Breast epithelium (tissue), 4 donors: Measurements from ENCODE around the gene C12orf57. TPM values are rescaled to one million over a fixed set of nuclear protein-coding genes. Genes with fewer than 3 reads are reported as not detected.
A peak's percentile ranks its signal among the peaks of the same experiment; 100 is the strongest.

ENCODE experiments used
- DNase-seq, 2 donors: peaks; one replicate each; pipeline ENCODE4 v3.0.0-alpha.2; 2019; ENCODE audit warnings: low spot score in 2 of 2
- H3K27ac ChIP-seq, 2 donors: fragments of 200-600 bp; sonication (generic) in 1 of 2; one replicate each; pipeline ENCODE4 v1.5.1; 2016 to 2019; ENCODE audit warnings: mild to moderate bottlenecking in 1 of 2
- H3K27me3 ChIP-seq, 2 donors: fragments of 200-600 bp; sonication (generic) in 1 of 2; one replicate each; pipeline versions ENCODE4 v1.5.1 to v1.6.0; 2017 to 2019; ENCODE audit warnings: control low read depth in 1 of 2, mild to moderate bottlenecking in 1 of 2
- H3K36me3 ChIP-seq: fragments of 200-600 bp; one replicate; pipeline ENCODE4 v1.5.1; 2019
- H3K4me1 ChIP-seq, 2 donors: fragments of 200-600 bp; sonication (generic); one replicate each; pipeline ENCODE4 v1.5.1; 2016 to 2019; ENCODE audit warnings: control low read depth in 1 of 2
- H3K4me3 ChIP-seq, 3 donors: fragments of 200-600 bp; sonication (generic); 1 replicate in 2 of 3; 2 replicates in 1 of 3; pipeline ENCODE4 v1.5.1; 2016 to 2019; ENCODE audit warnings: mild to moderate bottlenecking in 3 of 3, moderate library complexity in 2 of 3
- H3K9me3 ChIP-seq, 2 donors: fragments of 200-600 bp; sonication (generic) in 1 of 2; one replicate each; pipeline ENCODE4 v1.5.1; 2016 to 2019; ENCODE audit warnings: control low read depth in 1 of 2
- POLR2A ChIP-seq: fragments of 450-650 bp; IDR thresholded peaks from one replicate; pipeline ENCODE4 v1.6.1; 2016; ENCODE audit warnings: antibody characterized with exemption, mild to moderate bottlenecking, moderate library complexity
- POLR2AphosphoS5 ChIP-seq, 3 donors: sonication (generic); formaldehyde crosslinking; IDR thresholded peaks; one replicate each; pipeline ENCODE4 v1.6.1; 2017; ENCODE audit warnings: antibody characterized with exemption in 3 of 3
- intact Hi-C: fragments of 100-400 bp; cut with DNase I; formaldehyde crosslinking; loops from one replicate; pipeline ENCODE4 v1.15.1; 2023; ENCODE audit warnings: low total_unique reads
- total RNA-seq, 3 donors: library from RNA; depleted of rRNA; stranded (reverse); fragments of >200 nt; gene quantifications; one replicate each; pipeline ENCODE4 v1.1.0, GENCODE V29; 2016
- TF ChIP-seq, protein P1 (sequence below), 3 donors: fragments of 450-650 bp; IDR thresholded peaks; one replicate each; pipeline ENCODE4 v1.5.1; 2016 to 2017; ENCODE audit warnings: antibody characterized with exemption in 3 of 3, mild to moderate bottlenecking in 3 of 3, moderate library complexity in 3 of 3

C12orf57 gene
- total RNA-seq, 3 donors from 2014 or later, result 515 to 824 (median 547) TPM

DNA sequence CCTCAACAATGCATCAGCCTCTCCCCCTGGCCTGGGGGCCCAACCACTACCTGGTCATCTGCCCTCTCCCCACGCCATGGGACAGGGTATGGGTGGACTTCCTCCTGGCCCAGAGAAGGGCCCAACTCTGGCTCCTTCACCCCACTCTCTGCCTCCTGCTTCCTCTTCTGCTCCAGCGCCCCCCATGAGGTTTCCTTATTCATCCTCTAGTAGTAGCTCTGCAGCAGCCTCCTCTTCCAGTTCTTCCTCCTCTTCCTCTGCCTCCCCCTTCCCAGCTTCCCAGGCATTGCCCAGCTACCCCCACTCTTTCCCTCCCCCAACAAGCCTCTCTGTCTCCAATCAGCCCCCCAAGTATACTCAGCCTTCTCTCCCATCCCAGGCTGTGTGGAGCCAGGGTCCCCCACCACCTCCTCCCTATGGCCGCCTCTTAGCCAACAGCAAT lies 7.6 kb upstream of the C12orf57 start:
- intact Hi-C loops, result no loop called here
- no peak for DNase-seq
- Histone ChIP-seq H3K27me3 (no peaks in the 10 kb centered on the region), H3K27ac (peak overlapping the region; percentile 96 to 99), H3K36me3 (no peaks in the 10 kb centered on the region), H3K4me1 (peaks cover 8 to 42% of the 10 kb centered on the region in 2 donors), H3K4me3 (no peak overlapping the region), H3K9me3 (no peaks in the 10 kb centered on the region)
- no peak for TF ChIP-seq POLR2AphosphoS5 (IDR thresholded peaks at IDR 0.05)
- TF ChIP-seq, protein P1, sequence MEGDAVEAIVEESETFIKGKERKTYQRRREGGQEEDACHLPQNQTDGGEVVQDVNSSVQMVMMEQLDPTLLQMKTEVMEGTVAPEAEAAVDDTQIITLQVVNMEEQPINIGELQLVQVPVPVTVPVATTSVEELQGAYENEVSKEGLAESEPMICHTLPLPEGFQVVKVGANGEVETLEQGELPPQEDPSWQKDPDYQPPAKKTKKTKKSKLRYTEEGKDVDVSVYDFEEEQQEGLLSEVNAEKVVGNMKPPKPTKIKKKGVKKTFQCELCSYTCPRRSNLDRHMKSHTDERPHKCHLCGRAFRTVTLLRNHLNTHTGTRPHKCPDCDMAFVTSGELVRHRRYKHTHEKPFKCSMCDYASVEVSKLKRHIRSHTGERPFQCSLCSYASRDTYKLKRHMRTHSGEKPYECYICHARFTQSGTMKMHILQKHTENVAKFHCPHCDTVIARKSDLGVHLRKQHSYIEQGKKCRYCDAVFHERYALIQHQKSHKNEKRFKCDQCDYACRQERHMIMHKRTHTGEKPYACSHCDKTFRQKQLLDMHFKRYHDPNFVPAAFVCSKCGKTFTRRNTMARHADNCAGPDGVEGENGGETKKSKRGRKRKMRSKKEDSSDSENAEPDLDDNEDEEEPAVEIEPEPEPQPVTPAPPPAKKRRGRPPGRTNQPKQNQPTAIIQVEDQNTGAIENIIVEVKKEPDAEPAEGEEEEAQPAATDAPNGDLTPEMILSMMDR (IDR thresholded peaks at IDR 0.05), result no peak
- TF ChIP-seq POLR2A, result no peak

DNA sequence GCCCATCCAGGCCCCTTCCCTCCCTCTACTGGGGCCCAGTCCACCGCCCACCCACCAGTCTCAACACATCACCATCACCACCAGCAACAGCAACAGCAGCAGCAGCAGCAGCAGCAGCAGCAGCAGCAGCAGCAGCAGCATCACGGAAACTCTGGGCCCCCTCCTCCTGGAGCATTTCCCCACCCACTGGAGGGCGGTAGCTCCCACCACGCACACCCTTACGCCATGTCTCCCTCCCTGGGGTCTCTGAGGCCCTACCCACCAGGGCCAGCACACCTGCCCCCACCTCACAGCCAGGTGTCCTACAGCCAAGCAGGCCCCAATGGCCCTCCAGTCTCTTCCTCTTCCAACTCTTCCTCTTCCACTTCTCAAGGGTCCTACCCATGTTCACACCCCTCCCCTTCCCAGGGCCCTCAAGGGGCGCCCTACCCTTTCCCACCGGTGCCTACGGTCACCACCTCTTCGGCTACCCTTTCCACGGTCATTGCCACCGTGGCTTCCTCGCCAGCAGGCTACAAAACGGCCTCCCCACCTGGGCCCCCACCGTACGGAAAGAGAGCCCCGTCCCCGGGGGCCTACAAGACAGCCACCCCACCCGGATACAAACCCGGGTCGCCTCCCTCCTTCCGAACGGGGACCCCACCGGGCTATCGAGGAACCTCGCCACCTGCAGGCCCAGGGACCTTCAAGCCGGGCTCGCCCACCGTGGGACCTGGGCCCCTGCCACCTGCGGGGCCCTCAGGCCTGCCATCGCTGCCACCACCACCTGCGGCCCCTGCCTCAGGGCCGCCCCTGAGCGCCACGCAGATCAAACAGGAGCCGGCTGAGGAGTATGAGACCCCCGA lies 7.0 kb upstream of the C12orf57 start:
- Histone ChIP-seq H3K27me3 (no peaks in the 10 kb centered on the region), H3K27ac (peak overlapping the region; percentile 96 to 99), H3K4me3 (peak overlapping the region; percentile 60 to 69 (median 62)), H3K36me3 (no peaks in the 10 kb centered on the region), H3K4me1 (peaks cover 8 to 42% of the 10 kb centered on the region in 2 donors), H3K9me3 (no peaks in the 10 kb centered on the region)
- no peak for DNase-seq
- intact Hi-C loops, result no loop called here
- TF ChIP-seq, protein P1 (IDR thresholded peaks at IDR 0.05), result no peak
- TF ChIP-seq POLR2AphosphoS5 (IDR thresholded peaks at IDR 0.05), result no peak
- TF ChIP-seq POLR2A, result no peak

DNA sequence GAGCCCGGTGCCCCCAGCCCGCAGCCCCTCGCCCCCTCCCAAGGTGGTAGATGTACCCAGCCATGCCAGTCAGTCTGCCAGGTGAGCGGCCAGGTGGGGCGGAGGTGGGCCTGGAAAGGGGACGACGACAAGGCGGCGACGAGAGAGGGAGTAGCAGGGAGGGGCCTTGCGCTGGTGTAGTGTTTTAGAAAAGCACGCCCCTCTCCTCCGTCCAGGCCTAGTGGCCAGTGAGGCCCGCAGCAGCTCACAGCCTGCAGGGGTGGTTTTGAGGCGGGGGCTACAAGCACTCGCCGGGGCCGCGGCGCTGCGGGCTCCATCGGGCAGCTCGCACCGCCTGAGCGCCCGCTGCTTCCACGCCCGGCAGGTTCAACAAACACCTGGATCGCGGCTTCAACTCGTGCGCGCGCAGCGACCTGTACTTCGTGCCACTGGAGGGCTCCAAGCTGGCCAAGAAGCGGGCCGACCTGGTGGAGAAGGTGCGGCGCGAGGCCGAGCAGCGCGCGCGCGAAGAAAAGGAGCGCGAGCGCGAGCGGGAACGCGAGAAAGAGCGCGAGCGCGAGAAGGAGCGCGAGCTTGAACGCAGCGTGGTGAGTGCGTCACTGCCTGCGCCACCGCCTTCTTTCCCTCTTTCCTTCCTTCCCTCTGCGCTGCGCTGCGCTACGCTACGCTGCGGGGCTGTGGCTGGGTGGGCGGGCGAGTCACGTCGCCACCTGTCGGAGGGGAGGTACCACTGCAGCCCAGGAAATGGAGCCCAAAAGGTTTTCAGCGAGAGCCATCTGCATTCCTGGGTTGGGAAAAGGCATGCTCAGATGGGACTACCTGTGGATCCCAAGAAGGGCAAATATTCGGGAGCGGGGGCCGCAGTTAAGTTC lies 6.1 kb upstream of the C12orf57 start:
- Histone ChIP-seq H3K27me3 (no peaks in the 10 kb centered on the region), H3K9me3 (no peaks in the 10 kb centered on the region), H3K27ac (peak overlapping the region; percentile 96 to 99), H3K4me3 (peak overlapping the region; percentile 60 to 69 (median 62)), H3K36me3 (no peaks in the 10 kb centered on the region), H3K4me1 (peaks cover 11 to 34% of the 10 kb centered on the region in 2 donors)
- DNase-seq, result peak; percentile 92 to 95
- intact Hi-C loops, result no loop called here
- TF ChIP-seq POLR2A, result peak; percentile 54
- TF ChIP-seq, protein P1 (IDR thresholded peaks at IDR 0.05), result peak; percentile 96 to 97 (median 96)
- TF ChIP-seq POLR2AphosphoS5 (IDR thresholded peaks at IDR 0.05), result peak; percentile 96 to 99 (median 97)

DNA sequence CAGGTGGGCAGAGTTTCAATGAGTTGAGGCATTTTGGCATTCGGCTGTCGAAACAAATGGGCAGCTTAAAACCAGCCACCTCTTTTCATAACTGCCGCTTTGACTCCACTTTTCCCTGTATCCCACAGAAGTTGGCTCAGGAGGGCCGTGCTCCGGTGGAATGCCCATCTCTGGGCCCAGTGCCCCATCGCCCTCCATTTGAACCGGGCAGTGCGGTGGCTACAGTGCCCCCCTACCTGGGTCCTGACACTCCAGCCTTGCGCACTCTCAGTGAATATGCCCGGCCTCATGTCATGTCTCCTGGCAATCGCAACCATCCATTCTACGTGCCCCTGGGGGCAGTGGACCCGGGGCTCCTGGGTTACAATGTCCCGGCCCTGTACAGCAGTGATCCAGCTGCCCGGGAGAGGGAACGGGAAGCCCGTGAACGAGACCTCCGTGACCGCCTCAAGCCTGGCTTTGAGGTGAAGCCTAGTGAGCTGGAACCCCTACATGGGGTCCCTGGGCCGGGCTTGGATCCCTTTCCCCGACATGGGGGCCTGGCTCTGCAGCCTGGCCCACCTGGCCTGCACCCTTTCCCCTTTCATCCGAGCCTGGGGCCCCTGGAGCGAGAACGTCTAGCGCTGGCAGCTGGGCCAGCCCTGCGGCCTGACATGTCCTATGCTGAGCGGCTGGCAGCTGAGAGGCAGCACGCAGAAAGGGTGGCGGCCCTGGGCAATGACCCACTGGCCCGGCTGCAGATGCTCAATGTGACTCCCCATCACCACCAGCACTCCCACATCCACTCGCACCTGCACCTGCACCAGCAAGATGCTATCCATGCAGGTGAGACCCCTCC lies 5.2 kb upstream of the C12orf57 start:
- Histone ChIP-seq H3K36me3 (no peaks in the 10 kb centered on the region), H3K4me3 (peak overlapping the region; percentile 60 to 69 (median 62)), H3K27me3 (no peaks in the 10 kb centered on the region), H3K27ac (peak overlapping the region; percentile 96 to 99), H3K4me1 (peaks cover 15 to 27% of the 10 kb centered on the region in 2 donors), H3K9me3 (no peaks in the 10 kb centered on the region)
- TF ChIP-seq, protein P1 (IDR thresholded peaks at IDR 0.05), result no peak
- TF ChIP-seq POLR2AphosphoS5 (IDR thresholded peaks at IDR 0.05) (peak in 1 of 3 donors; percentile 7), POLR2A (no peak)
- no peak for DNase-seq
- intact Hi-C loops, result no loop called here
